Measurements from ENCODE around the gene C9orf50.

DNA sequence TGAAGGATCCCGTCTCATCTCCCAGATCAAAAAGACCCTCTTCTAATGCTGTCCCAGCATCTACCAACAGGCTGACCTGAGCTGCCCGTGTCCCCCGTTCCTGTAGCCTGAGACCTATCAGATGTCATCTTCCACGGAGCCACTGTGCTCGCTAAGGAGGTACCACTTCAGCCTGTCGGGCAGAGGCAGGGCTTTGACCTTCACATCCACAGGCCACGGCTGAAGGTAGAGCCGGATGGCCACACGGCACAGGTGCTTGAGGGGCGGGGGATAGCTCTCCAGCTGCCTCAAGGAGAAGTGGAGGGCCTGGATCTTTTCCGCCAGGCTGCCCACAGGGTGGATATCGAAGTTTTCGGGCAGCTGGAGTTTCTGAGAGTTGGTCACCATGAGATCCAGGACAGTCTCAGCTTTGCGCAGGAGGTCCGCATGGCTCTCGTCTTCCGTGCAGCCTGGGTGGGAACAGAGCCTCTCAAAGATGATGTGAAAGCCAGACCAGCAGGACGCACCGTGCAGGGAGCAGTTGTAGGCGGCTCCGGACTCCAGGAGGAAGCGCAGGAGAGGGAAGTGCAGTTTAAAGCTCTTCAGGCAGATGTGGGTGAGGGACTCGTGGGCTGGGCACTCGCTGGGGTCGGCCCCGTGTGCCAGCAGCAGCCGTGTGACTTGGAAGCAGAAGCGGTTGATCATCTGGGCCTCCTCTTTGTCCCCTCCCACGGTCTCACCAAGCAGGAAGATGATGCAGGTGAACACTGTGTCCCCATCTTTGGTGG lies 17.0 kb upstream of the C9orf50 start:
- TF ChIP-seq, protein P1, sequence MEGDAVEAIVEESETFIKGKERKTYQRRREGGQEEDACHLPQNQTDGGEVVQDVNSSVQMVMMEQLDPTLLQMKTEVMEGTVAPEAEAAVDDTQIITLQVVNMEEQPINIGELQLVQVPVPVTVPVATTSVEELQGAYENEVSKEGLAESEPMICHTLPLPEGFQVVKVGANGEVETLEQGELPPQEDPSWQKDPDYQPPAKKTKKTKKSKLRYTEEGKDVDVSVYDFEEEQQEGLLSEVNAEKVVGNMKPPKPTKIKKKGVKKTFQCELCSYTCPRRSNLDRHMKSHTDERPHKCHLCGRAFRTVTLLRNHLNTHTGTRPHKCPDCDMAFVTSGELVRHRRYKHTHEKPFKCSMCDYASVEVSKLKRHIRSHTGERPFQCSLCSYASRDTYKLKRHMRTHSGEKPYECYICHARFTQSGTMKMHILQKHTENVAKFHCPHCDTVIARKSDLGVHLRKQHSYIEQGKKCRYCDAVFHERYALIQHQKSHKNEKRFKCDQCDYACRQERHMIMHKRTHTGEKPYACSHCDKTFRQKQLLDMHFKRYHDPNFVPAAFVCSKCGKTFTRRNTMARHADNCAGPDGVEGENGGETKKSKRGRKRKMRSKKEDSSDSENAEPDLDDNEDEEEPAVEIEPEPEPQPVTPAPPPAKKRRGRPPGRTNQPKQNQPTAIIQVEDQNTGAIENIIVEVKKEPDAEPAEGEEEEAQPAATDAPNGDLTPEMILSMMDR (IDR thresholded peaks at IDR 0.05): no peak
- TF ChIP-seq POLR2A (IDR thresholded peaks at IDR 0.05) (no peak), POLR2AphosphoS5 (IDR thresholded peaks at IDR 0.05) (no peak), EP300 (IDR thresholded peaks at IDR 0.05) (no peak)

All from sigmoid colon (tissue), 4 donors.